HG03460 (cell line): ENCODE data around the gene PRIM2.
"Not testable (repeated sequence)": the region's sequence is repeated elsewhere in the genome, so short reads cannot be mapped to it uniquely, and the experiment has no call there.

Experiments used
- ATAC-seq: cut with Tn5 transposase; IDR thresholded peaks from one replicate; pipeline ENCODE4 v1.9.1; 2021; ENCODE audit not compliant: unreplicated experiment

PRIM2 gene

DNA sequence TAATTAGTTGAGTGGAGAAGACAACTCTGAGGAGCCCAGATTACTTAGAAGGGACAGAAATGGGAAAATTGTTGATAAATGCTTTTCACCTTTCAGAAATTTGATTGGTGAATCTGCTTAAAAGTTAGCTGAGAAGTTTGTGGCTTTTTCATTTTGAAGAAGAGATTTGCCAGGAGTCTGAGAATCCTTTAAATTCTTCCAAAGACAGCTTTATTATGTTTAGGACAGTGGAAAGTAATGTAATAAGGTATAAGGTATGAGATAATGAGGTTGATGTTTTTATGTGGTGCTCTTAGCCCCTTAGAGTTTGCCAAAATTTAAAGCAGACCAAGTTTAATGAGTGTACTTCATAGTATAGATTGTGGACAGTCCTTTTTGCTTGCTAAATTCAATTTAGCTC lies 42.3 kb downstream of the PRIM2 start:
- ATAC-seq = not testable (repeated sequence)

GRCh38 chr6:57362340-57362739 lies 44.9 kb downstream of the PRIM2 start:
- ATAC-seq = not testable (repeated sequence)

DNA sequence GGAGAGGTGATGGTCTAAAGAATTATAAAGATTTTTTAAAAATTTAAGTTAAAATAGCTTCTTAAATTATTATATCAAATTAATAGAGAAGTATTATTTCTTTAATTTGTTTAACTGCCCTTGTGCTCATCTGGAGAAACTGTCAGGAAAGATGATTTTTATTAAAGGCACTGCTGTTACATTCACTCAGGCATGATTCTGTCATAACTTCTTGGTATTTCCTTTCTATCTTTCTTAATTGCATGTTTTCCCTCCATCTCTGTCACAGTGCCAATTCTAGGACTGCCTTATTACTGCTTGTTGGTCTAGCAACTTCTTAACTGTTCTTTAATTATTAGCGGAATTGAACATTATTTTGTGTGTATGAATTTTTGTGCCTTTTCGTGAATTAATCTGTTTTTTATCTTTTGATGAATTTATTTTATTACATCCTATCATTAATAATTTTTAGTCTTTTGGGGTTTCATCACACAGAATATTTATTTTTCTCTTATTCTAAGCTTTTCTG lies 47.7 kb downstream of the PRIM2 start:
- not testable (repeated sequence) for ATAC-seq

- ATAC-seq = not testable (repeated sequence)
These were observed 51.7 kb downstream of the PRIM2 start for GRCh38 chr6:57368965-57369731.

DNA sequence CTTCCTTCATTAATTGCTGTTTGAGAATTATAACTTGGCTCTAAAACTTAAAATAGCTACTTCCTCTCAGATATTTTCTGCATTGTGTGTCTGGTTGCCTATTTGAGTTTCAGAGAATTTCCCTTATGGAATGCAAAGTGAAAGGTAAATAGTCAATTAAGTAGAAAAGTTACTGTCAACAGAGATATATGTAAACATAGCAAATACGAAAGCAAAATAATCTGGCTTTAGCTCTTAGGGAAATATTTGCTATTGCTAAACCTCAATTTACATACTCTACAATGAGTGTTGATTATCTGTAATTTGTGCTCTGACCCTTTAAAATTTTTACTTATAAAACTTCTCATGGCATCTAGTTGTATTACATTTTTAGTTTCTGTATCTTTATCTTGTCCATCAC lies 54.3 kb downstream of the PRIM2 start:
- not testable (repeated sequence) for ATAC-seq

- not testable (repeated sequence) for ATAC-seq
These were observed 57.3 kb downstream of the PRIM2 start for GRCh38 chr6:57374764-57375163.

DNA sequence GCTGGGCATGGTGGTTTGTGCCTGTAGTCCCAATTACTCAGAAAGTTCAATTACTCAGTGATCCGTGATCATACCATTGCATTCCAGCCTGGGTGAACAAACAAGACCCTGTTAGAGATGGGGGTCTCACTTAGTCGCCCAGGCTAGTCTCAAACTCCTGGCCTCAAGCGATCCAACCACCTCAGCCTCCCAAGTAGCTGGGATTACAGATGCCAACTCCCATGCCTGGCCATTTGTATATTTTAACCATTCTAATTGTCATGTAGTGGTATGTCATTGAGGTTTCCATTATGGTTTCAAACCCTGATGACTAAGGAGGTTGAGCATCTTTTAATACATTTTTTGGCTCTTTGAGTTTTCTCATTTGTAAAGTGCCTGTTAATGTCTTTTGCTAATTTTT lies 58.7 kb downstream of the PRIM2 start:
- not testable (repeated sequence) for ATAC-seq

GRCh38 chr6:57389038-57389592 lies 71.7 kb downstream of the PRIM2 start:
- not testable (repeated sequence) for ATAC-seq

GRCh38 chr6:57390818-57391217 lies 73.4 kb downstream of the PRIM2 start:
- ATAC-seq = not testable (repeated sequence)

DNA sequence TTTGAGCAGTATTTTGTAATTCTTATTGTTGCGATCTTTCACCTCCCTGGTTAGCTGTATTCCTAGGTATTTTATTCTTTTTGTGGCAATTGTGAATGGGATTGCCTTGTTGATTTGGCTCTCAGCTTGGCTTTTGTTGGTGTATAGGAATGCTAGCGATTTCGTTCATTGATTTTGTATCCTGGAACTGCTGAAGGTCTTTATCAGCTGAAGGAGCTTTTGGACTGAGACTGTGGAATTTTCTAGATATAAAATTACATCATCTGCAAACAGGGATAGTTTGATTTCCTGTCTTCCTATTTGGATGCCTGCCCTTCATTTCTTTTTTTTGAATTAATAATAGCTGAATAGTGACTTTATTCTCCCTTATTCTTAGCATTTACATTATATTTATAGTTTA lies 74.6 kb downstream of the PRIM2 start:
- ATAC-seq = not testable (repeated sequence)

DNA sequence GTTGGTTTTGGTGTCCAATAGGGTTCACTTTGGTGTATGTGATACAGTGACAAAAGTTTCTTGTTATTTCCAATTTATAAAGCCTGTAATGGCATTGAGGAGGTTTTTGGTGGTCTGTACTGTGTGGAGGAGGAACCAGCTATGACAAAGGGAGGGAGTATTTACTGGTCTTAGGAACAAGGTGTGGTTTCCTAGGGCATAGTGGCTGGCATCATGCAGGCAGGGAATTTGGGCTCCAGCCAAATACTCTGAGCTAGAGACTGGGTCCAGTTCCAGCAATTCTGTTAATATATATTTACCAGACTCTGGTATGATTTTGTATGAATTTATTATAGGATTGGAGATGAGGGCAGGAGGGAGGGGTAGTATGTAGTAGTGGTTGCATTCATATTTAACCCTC lies 101.9 kb downstream of the PRIM2 start:
- not testable (repeated sequence) for ATAC-seq

GRCh38 chr6:57421503-57421902 lies 104.1 kb downstream of the PRIM2 start:
- peak; percentile 47 for ATAC-seq

DNA sequence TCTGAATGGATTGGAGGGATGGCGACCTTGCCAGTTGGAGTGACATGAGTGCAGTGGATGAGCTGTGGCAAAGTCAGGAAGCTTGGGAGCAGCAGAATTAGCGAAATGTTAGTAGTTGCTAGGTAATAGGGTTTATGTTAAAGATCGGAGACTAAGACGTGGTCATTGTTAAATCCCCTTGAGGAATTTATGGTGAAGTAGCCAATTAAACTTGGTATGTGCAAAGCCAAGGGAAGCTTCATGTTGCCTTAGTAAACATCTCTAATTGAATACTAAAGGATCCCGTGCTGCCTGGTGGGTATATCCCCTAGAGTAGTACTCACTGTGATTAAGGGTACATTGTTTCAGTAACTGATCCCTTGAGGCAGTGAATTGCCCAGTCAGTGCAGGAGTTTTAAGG lies 106.0 kb downstream of the PRIM2 start:
- no peak for ATAC-seq

GRCh38 chr6:57431742-57432141 lies 114.3 kb downstream of the PRIM2 start:
- not testable (repeated sequence) for ATAC-seq

GRCh38 chr6:57432157-57432556 lies 114.7 kb downstream of the PRIM2 start:
- ATAC-seq = no peak

GRCh38 chr6:57432919-57433684 lies 115.7 kb downstream of the PRIM2 start:
- peak; percentile 67 for ATAC-seq

GRCh38 chr6:57433790-57434189 lies 116.4 kb downstream of the PRIM2 start:
- not testable (repeated sequence) for ATAC-seq

GRCh38 chr6:57434944-57435343 lies 117.5 kb downstream of the PRIM2 start:
- ATAC-seq = no peak

- no peak for ATAC-seq
These were observed 118.2 kb downstream of the PRIM2 start for GRCh38 chr6:57435475-57436160.

GRCh38 chr6:57440735-57441134 lies 123.3 kb downstream of the PRIM2 start:
- ATAC-seq = not testable (repeated sequence)

DNA sequence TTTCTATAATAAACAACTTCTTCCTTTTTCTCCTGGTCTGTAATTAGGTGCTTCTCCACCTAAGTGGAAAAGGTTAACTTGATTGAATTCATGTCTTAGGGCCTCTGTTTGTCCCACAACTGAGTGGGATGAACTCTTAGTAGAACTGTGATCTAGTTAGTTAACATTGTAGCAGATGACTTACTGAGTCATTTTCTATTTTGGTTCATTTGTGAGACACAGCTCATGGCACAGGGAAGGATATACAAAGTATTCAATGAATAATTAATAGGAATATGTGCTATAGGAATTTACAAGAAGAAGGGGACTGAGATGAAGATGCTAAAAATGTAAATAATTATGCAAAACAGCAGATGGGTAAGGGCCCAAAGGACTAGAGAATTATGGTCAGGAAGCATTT lies 124.7 kb downstream of the PRIM2 start:
- ATAC-seq = not testable (repeated sequence)
